HepG2 (cell line): ENCODE results near the gene CFAP300.

Experiments used
- ELF4 ChIP-seq: sonication (generic); formaldehyde crosslinking; IDR thresholded peaks from 2 replicates; pipeline ENCODE4 v1.5.0; 2020; ENCODE audit warnings: missing genetic modification reagents, mild to moderate bottlenecking, moderate library complexity, borderline replicate concordance
- HMG20A ChIP-seq: IDR thresholded peaks from 2 replicates; pipeline ENCODE4 v1.6.1; 2016; ENCODE audit warnings: borderline replicate concordance
- POLR2A ChIP-seq, 2 experiments: IDR thresholded peaks; 2 replicates each; pipeline ENCODE4 v1.6.1; 2011; ENCODE audit warnings: low read depth in 2 of 2, low read length in 2 of 2, mild to moderate bottlenecking in 1 of 2, moderate library complexity in 1 of 2; ENCODE audit not compliant: insufficient read depth in 1 of 2
- RELA ChIP-seq: sonication (generic); formaldehyde crosslinking; IDR thresholded peaks from 2 replicates; pipeline ENCODE4 v1.4.0; 2020; ENCODE audit warnings: missing genetic modification reagents
- ZNF253 ChIP-seq: sonication (generic); formaldehyde crosslinking; IDR thresholded peaks from 2 replicates; pipeline ENCODE4 v1.8.0; 2022; ENCODE audit warnings: mild to moderate bottlenecking, missing genetic modification reagents, borderline replicate concordance
- TF ChIP-seq, protein P1 (sequence below), 2 experiments: sonication (generic) in 1 of 2; formaldehyde crosslinking in 1 of 2; IDR thresholded peaks; 2 replicates each; pipeline versions ENCODE4 v1.5.1 to v1.6.1; 2011 to 2020; ENCODE audit warnings: borderline replicate concordance in 1 of 2, low read depth in 1 of 2, low read length in 1 of 2, mild to moderate bottlenecking in 1 of 2, missing genetic modification reagents in 1 of 2, moderate library complexity in 1 of 2
- TF ChIP-seq, protein P2 (sequence below): sonication (generic); formaldehyde crosslinking; IDR thresholded peaks from 2 replicates; pipeline ENCODE4 v1.4.0; 2020; ENCODE audit warnings: missing genetic modification reagents

- no peak for TF ChIP-seq POLR2A (IDR thresholded peaks at IDR 0.05; ENCODE audit: insufficient read depth in 1 of 2, low read depth in 2 of 2, low read length in 2 of 2)
- no peak for TF ChIP-seq ZNF253 (CRISPR knock-in tag)
- TF ChIP-seq RELA (CRISPR knock-in tag) = no peak
- TF ChIP-seq HMG20A (CRISPR knock-in tag) = no peak
- no peak for TF ChIP-seq ELF4 (CRISPR knock-in tag)
- TF ChIP-seq, protein P1, sequence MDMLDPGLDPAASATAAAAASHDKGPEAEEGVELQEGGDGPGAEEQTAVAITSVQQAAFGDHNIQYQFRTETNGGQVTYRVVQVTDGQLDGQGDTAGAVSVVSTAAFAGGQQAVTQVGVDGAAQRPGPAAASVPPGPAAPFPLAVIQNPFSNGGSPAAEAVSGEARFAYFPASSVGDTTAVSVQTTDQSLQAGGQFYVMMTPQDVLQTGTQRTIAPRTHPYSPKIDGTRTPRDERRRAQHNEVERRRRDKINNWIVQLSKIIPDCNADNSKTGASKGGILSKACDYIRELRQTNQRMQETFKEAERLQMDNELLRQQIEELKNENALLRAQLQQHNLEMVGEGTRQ (IDR thresholded peaks at IDR 0.05; ENCODE audit: low read depth, low read length) = no peak
- TF ChIP-seq, protein P1 (CRISPR knock-in tag; IDR thresholded peaks at IDR 0.05; ENCODE audit: borderline replicate concordance) = no peak
- TF ChIP-seq, protein P2, sequence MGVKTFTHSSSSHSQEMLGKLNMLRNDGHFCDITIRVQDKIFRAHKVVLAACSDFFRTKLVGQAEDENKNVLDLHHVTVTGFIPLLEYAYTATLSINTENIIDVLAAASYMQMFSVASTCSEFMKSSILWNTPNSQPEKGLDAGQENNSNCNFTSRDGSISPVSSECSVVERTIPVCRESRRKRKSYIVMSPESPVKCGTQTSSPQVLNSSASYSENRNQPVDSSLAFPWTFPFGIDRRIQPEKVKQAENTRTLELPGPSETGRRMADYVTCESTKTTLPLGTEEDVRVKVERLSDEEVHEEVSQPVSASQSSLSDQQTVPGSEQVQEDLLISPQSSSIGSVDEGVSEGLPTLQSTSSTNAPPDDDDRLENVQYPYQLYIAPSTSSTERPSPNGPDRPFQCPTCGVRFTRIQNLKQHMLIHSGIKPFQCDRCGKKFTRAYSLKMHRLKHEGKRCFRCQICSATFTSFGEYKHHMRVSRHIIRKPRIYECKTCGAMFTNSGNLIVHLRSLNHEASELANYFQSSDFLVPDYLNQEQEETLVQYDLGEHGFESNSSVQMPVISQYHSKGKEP (CRISPR knock-in tag) = no peak
Measured at GRCh38 chr11:102062106-102062505, 14.9 kb downstream of the CFAP300 start.
